Activated gamma-delta T cell treated with anti-CD3 and anti-CD28 coated beads, Interleukin-2, amount 50 U/mL, for 16 hours (primary cell): Measurements from ENCODE around the gene NPHS1.
"Not testable (repeated sequence)": the region's sequence is repeated elsewhere in the genome, so short reads cannot be mapped to it uniquely, and the experiment has no call there.

Source experiments
- DNase-seq: peaks from one replicate; pipeline ENCODE4 v3.0.0-alpha.2; 2020; ENCODE audit warnings: low read depth

NPHS1 gene

DNA sequence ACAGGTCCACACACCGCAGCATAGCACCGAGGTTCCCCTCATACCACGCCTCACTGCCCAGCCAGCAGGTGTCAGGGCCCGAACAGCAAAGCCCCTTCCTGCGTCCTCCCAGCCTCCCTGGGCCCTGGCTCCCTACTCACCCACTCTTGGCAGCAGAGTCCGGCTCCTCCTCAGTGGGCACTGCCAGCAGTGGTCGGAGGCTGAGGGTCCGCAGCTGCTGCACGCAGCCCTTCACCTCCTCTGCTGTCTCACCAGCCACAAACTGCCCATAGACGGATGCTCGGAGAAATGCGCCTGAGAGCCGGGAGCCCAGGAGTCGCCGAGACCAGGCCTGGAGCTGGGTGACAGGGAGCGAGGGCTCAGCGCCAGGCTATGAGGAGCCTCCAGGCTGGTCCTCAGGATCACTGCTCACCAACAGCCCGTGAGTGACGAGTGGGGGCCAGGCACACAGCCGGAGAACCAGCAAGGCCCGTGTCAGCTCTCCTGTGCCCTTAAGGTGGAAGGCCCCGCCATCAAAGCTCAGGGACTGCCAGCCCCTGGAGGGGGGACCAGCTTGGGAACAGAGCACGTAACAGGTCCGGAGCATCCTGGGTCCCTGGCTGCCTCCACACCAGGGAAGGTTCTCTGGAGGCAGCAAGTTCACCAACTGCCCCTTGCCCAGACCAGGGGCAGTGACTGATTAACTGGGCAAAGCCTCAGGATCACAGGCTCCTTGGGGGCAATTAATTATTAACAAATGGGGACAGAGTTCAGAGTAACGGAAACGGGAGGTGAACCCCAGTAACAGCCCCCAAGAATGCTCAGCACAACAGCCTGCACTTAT lies 39.9 kb downstream of the NPHS1 start, which contains the start of gene PRODH2:
PRODH2 (minus strand) TSS at position 626 of the 823 bp plus-strand sequence; CDS start at position 586, 40 bp downstream.
- DNase-seq, result no peak

GRCh38 chr19:35811317-35812219 lies 40.7 kb downstream of the NPHS1 start:
- DNase-seq, result no peak

- DNase-seq, result no peak
Observed at GRCh38 chr19:35807633-35808032, 44.7 kb downstream of the NPHS1 start.

DNA sequence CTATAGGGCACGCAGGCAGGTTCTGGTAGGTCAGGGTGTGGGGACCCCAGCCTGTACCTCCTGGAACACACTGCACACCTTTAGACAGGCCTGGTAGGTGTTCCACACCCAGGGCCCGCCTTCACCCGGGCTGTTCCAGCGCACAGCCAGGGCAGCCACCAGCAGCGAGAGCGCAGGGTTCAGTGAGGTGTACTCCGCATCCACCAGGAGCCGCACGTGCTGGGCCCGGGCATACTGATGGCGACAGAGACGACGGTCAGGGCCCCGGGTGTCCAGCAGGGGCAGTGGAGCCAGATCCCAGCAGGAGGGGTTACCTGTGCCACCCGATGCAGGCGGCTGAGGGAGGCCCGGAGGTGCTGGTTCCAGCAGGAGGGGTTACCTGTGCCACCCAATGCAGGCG lies 45.7 kb downstream of the NPHS1 start:
- no peak for DNase-seq

DNA sequence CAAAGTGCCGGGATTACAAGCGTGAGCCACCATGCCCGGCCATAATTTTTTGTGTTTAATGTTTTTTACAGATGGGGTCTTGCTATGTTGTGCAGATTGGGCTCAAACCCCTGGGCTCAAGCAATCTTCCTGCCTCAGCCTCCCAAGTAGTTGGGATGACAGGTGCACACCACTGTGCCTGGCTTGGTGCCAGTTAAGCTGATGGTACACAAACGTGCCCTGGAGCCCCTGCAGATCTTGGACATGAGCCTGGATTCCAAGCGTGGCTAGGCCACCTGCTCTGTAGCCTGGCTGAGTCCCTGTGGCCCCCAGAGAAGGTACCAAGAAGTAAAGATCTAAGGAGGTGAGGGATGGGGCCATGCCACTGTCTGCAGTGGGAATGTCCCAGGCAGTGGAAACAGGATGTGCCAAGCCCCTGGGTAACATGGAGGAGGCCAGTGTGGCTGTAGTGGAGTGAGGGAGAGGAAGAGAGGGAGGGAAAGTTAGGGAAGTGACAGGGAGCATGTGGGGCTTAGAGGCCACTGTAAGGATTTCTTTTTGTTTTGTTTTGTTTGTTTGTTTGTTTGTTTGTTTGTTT lies 46.7 kb downstream of the NPHS1 start:
- DNase-seq, result no peak

DNA sequence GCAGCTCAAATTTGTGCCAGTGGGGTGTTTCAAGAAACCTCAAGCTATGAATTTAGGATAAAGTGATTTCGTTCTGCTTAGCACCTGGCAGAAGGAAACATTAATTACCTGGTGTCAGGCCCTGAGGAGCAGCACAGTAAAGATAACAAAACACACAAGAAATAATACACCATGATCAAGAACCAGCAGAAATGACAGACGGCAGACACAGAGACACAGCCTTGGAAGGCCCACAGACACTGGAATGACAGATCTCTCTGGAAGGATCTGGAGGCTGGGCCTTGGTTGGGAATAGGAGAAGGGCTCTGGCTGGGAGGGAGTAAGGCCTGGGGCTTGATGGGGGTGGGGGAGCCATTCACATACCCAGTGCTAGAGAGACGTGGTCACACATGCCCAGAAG lies 50.5 kb downstream of the NPHS1 start:
- DNase-seq, result no peak

DNA sequence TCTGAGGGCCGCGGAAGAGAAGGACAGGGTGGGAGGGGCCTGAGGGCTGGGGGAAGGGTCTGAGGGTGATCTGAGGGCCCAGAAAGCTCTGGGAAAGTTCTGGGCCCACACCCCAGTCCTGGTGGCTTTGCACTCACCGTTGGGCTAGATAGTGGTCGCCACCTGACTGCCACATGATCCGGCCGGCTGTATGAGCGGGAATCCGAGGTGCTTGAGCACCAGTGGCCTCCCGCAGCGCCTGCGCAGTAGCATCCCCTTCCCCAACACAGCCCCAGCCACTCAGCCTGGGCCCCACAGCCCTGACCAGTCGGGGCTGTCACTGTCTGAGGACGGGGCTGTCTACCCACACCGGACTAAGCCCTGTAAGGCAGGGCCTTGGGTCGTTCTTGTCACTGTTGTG lies 54.6 kb downstream of the NPHS1 start:
- no peak for DNase-seq

DNA sequence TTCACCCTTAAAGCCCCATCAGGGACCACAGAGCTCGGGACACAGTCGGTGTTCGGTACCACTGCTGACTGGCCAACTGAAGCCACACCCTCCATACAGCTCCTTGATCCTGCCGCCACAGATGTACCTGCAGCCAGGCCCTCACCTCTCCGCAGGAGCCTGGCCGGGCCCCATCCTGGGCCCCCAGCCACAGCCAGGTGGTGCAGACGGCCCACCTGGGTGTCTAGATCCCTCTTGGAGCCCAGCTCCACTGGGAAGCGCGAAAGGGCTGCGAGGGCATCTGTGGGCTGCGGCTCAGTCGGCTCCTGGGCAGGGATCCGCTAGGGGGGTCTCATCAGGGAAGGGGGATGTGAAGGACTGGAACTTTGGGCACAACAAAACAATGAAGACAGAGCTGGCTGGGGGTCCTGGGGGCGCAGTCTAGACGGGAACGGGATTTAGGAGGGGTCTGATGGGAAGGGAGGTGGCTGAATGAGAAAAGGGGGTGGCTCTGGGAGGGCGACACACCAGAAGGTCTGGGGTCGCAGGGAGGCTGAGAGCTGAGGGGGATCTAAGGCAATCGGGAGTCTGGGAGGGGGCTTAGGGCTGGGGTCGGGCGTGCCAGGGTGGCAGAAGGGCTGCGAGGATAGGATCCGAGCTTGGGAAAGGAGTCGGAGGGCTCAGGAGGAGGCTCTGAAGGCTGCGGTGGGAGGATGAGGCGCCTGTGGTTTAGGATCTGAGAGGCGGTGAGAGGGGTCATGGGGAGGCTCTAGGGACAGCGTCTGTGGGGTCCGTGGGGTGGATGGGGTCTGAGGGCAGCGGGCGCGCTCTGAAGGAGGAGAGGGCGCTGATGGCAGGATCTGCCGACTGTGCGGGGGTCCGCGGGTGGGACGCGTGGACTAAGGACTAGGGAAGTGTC lies 55.4 kb downstream of the NPHS1 start:
- no peak for DNase-seq

DNA sequence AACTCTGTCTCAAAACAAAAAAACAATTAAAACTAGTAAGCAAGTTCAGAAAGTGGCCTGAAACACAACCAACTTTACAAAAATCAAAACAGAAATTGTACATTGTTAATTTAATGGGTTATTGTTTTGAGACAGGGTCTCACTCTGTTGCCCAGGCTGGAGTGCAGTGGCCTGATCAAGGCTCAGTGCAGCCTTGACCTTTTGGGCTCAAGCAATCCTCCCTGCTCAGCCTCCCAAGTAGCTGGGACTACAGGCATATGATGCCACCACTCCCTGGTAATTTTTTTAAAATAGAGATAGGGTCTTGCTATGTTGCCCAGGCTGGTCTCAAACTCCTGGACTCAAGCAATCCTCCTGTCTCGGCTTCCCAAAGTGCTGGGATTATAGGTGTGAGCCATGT lies 56.7 kb downstream of the NPHS1 start:
- not testable (repeated sequence) for DNase-seq

DNA sequence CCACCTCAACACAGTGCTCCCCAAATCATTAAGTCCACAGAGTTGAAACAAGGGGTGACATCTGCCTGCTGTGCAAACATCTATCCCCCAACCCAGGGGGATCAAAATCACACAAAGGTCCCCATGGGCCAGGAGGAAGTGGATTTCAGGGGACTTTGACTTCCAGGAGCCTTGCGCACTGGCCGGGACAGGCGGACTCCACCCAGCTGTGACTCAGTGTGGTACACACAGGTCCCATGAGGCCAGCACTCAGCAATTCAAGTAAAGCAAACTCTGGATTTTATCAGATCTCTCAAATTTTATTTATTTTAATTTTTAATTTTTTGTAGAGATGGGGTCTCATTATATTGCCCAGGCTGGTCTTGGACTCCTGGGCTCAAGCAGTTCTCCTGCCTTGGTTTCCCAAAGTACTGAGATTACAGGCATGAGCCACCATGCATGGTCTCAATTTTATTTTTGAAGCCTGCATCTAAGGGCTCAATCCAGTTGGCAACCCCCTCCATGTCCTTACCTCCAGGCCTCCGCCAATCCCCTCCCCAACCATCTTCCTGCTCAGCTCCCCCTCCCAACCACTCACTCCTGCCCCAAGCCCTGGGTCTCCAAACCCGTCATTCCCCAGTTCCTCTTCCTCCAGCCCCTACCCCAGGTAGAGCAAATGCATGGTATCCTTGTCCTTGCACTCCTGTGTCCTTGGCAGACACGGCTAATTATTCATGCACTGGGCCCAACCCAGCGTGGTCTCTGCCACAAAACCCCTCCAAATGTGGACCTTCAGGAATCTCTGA lies 58.7 kb downstream of the NPHS1 start:
- no peak for DNase-seq

DNA sequence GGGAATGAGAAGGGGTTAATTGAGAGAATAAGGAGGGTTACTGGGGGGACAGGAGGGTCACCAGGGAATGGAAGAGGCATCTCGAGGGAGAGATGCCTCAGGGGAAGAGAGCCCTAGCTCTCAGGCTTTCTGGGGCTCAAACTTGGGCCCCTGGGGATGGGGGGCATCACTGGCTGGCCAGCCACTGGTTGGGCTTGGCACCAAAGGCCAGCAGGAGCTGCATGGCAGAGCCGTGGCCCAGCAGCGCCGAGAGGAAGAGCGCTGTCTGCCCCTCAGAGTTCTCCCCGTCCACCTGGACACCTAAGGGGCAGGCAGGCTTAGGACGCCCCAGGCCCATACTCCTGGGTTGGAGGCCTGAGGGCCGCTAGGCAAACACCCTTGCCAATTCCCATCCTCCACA lies 59.4 kb downstream of the NPHS1 start:
- DNase-seq, result no peak

GRCh38 chr19:35792312-35792711 lies 60.0 kb downstream of the NPHS1 start:
- DNase-seq, result no peak

- DNase-seq, result no peak
Observed at GRCh38 chr19:35791814-35792279, 60.5 kb downstream of the NPHS1 start.

- DNase-seq, result no peak
Observed at GRCh38 chr19:35790981-35791813, 61.1 kb downstream of the NPHS1 start.

DNA sequence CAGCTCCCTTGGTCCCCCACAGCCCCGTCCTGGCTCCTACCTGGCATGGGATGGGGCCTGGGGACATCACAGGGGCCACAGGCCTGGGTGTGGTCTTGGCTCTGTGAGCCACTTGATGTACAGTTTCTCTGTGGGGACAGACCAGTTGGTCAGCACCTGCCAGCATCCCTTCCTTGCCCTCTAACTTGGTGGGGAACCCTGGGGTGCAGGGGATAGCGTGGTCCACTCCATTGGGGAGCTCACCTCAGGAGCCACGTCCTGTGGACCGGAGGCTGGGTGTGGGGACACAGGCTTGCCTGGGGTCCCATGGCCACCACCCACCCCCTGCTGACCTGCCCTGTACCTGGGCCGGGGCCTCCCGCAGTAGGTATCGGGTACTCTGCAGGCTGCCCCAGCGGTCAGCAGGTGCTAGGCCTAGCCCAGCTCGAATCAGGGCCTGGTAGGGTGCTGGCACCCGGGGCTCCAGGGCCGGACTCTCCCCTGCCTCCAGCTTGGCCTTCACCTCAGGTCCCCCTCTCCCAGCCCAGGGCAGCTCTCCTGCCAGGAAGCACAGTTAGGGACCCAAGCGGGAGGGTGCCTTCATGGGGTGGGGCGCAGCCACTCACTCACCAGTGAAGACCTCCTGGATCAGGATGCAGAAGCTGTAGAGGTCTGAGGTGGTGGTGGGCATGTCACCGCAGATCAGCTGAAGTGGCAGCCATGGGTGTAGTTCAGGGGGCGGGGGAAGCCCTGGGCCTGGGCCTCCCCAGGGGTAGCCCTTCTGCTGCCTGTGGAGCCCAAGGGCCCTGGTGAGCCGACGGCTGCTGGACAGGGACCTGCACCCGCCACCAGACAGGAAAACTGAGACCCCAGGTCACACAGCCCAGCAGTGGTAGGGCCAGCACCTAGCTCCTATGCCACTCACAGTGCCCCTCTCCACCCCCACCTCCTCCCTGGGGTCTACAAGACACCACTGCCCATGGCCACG lies 62.0 kb downstream of the NPHS1 start:
- DNase-seq, result no peak

GRCh38 chr19:35789195-35789977 lies 62.9 kb downstream of the NPHS1 start:
- no peak for DNase-seq

DNA sequence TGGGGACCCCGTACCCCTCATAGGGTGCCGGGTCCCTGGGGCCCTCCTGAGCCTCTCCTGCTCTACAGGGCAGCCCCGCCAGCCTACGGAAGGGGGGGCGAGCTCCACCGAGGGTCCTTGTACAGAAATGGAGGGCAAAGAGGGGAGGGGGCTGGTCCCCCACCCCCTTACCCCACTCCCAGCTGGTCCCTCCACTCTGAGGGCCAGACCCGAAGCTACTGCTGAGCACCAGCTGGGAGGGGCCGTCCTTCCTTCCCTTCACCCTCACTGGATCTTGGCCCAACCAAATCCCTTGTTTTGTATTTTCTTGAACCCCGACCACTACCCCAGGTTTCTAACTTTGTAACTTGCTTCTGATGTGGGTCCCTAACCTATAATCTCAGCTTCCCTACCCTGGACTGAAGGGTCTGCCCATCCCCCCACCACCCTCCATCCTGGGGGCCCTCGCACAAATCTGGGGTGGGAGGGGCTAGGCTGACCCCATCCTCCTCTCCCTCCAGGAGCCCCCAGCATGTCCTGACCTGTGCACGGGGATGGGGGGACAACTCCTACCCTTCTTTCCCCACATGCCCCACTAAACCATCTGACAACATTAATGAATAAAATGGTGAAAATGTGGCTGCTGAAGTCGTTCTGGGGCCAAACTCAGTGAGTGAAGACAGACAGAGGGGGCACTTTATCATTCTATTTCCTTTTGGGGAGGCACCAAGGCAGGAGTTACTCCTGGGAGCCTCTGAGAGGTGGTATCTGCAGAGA lies 63.9 kb downstream of the NPHS1 start:
- DNase-seq, result no peak
